Stimulated activated naive B cell treated with anti-CD40 and anti-IgM and Interleukin-4, amounts not matched to agents 10 μg/mL and 1 μg/mL and 100 μg/mL, for 72 hours (primary cell): ENCODE data around the gene MID1IP1.
A peak's percentile ranks its signal among the peaks of the same experiment; 100 is the strongest.

Source experiments
- ATAC-seq, 2 donors: fragments of 150-1000 bp; cut with Tn5 transposase; replicated peaks; 2 replicates each; pipeline ENCODE4 v1.10.0; 2021; ENCODE audit warnings: moderate library complexity in 1 of 2
- DNase-seq: peaks from one replicate; pipeline ENCODE4 v3.0.0; 2021
- H3K27ac Mint-ChIP-seq: one replicate; pipeline ENCODE4 v1.8.0; 2022; ENCODE audit warnings: mild to moderate bottlenecking, mixed read lengths
- H3K27me3 Mint-ChIP-seq, 2 donors: one replicate each; pipeline ENCODE4 v1.8.0; 2022; ENCODE audit warnings: mixed read lengths in 2 of 2
- H3K36me3 Mint-ChIP-seq, 2 donors: one replicate each; pipeline ENCODE4 v1.8.0; 2022; ENCODE audit warnings: mixed read lengths in 2 of 2, mild to moderate bottlenecking in 1 of 2
- H3K4me1 Mint-ChIP-seq, 2 donors: one replicate each; pipeline ENCODE4 v1.8.0; 2022; ENCODE audit warnings: mixed read lengths in 2 of 2, mild to moderate bottlenecking in 1 of 2
- H3K4me3 Mint-ChIP-seq, 2 donors: one replicate each; pipeline ENCODE4 v1.8.0; 2022; ENCODE audit warnings: mild to moderate bottlenecking in 2 of 2, mixed read lengths in 2 of 2, moderate library complexity in 1 of 2
- H3K9me3 Mint-ChIP-seq, 2 donors: one replicate each; pipeline ENCODE4 v1.8.0; 2022; ENCODE audit warnings: mixed read lengths in 2 of 2, mild to moderate bottlenecking in 1 of 2

Gene MID1IP1

GRCh38 chrX:38800981-38801845 is at the start of gene MID1IP1:
Gene MID1IP1 (plus strand): TSS chrX:38801459. CDS start chrX:38804947, 3,488 bp downstream.
- Mint-ChIP-seq H3K27ac (peak within 1 kb of the TSS; percentile 95), H3K36me3 (peaks cover 23 to 26% of the 10 kb centered on the region in 2 donors), H3K4me3 (peak within 1 kb of the TSS; percentile 92 to 96), H3K4me1 (peaks cover 0 to 19% of the 10 kb centered on the region in 2 donors), H3K27me3 (no peaks in the 10 kb centered on the region), H3K9me3 (no peaks in the 10 kb centered on the region)
- peak; percentile 70 for DNase-seq
- peak; percentile 63 for ATAC-seq

GRCh38 chrX:38754102-38754790 is 47.0 kb upstream of the MID1IP1 start:
- peaks cover 0 to 18% of the 10 kb centered on the region in 2 donors for H3K27me3 Mint-ChIP-seq
- no peak overlapping the region for H3K4me3 Mint-ChIP-seq
- no peaks in the 10 kb centered on the region for H3K36me3 Mint-ChIP-seq
- ATAC-seq (peak in 1 of 2 donors; percentile 59), DNase-seq (peak; percentile 4)
- H3K27ac Mint-ChIP-seq, result no peak overlapping the region
- peaks cover 0 to 5% of the 10 kb centered on the region in 2 donors for H3K4me1 Mint-ChIP-seq
- peaks cover 2 to 4% of the 10 kb centered on the region in 2 donors for H3K9me3 Mint-ChIP-seq

GRCh38 chrX:38754818-38755718 is 46.2 kb upstream of the MID1IP1 start:
- Mint-ChIP-seq H3K27ac (no peak overlapping the region), H3K4me1 (peaks cover 0 to 5% of the 10 kb centered on the region in 2 donors), H3K27me3 (peaks cover 0 to 18% of the 10 kb centered on the region in 2 donors), H3K36me3 (no peaks in the 10 kb centered on the region), H3K4me3 (no peak overlapping the region), H3K9me3 (peaks cover 2 to 4% of the 10 kb centered on the region in 2 donors)
- ATAC-seq (no peak), DNase-seq (no peak)

- Mint-ChIP-seq H3K27me3 (peaks cover 0 to 13% of the 10 kb centered on the region in 2 donors), H3K9me3 (peaks cover 2 to 7% of the 10 kb centered on the region in 2 donors), H3K4me3 (no peak overlapping the region), H3K36me3 (no peaks in the 10 kb centered on the region), H3K4me1 (peaks cover 0 to under 1% of the 10 kb centered on the region in 2 donors), H3K27ac (no peak overlapping the region)
- ATAC-seq, result no peak
- DNase-seq, result no peak
These were observed 40.4 kb upstream of the MID1IP1 start for GRCh38 chrX:38760883-38761282.

- H3K36me3 Mint-ChIP-seq, result no peaks in the 10 kb centered on the region
- H3K4me3 Mint-ChIP-seq, result no peak overlapping the region
- DNase-seq (no peak), ATAC-seq (peak in 1 of 2 donors; percentile 36)
- H3K9me3 Mint-ChIP-seq, result no peaks in the 10 kb centered on the region
- H3K27me3 Mint-ChIP-seq, result peaks cover 0 to 7% of the 10 kb centered on the region in 2 donors
- H3K27ac Mint-ChIP-seq, result no peak overlapping the region
- no peaks in the 10 kb centered on the region for H3K4me1 Mint-ChIP-seq
These were observed 33.2 kb upstream of the MID1IP1 start for GRCh38 chrX:38768079-38768478.

GRCh38 chrX:38770152-38770551 is 31.1 kb upstream of the MID1IP1 start:
- ATAC-seq (no peak), DNase-seq (no peak)
- H3K9me3 Mint-ChIP-seq, result no peaks in the 10 kb centered on the region
- no peak overlapping the region for H3K27ac Mint-ChIP-seq
- H3K4me1 Mint-ChIP-seq, result no peaks in the 10 kb centered on the region
- peaks cover 0 to 8% of the 10 kb centered on the region in 2 donors for H3K27me3 Mint-ChIP-seq
- H3K4me3 Mint-ChIP-seq, result no peak overlapping the region
- no peaks in the 10 kb centered on the region for H3K36me3 Mint-ChIP-seq

- H3K27me3 Mint-ChIP-seq, result peaks cover 0 to 7% of the 10 kb centered on the region in 2 donors
- no peaks in the 10 kb centered on the region for H3K4me1 Mint-ChIP-seq
- DNase-seq (no peak), ATAC-seq (no peak)
- H3K4me3 Mint-ChIP-seq, result no peak overlapping the region
- H3K9me3 Mint-ChIP-seq, result peaks cover 0 to 4% of the 10 kb centered on the region in 2 donors
- no peak overlapping the region for H3K27ac Mint-ChIP-seq
- H3K36me3 Mint-ChIP-seq, result no peaks in the 10 kb centered on the region
These were observed 27.0 kb upstream of the MID1IP1 start for GRCh38 chrX:38774249-38774648.

GRCh38 chrX:38796946-38797345 is 4.3 kb upstream of the MID1IP1 start:
- peaks cover 0 to 10% of the 10 kb centered on the region in 2 donors for H3K4me1 Mint-ChIP-seq
- no peak for ATAC-seq
- DNase-seq, result no peak
- peaks cover 4% of the 10 kb centered on the region in 2 donors for H3K36me3 Mint-ChIP-seq
- H3K9me3 Mint-ChIP-seq, result no peaks in the 10 kb centered on the region
- no peaks in the 10 kb centered on the region for H3K27me3 Mint-ChIP-seq
- no peak overlapping the region for H3K4me3 Mint-ChIP-seq
- no peak overlapping the region for H3K27ac Mint-ChIP-seq

GRCh38 chrX:38798956-38799355 is 2.3 kb upstream of the MID1IP1 start:
- no peak for ATAC-seq
- H3K27ac Mint-ChIP-seq, result no peak overlapping the region
- H3K4me1 Mint-ChIP-seq, result peaks cover 0 to 19% of the 10 kb centered on the region in 2 donors
- H3K27me3 Mint-ChIP-seq, result no peaks in the 10 kb centered on the region
- no peak overlapping the region for H3K4me3 Mint-ChIP-seq
- DNase-seq, result no peak
- H3K36me3 Mint-ChIP-seq, result peaks cover 5 to 10% of the 10 kb centered on the region in 2 donors
- no peaks in the 10 kb centered on the region for H3K9me3 Mint-ChIP-seq

- H3K36me3 Mint-ChIP-seq, result peaks cover 14 to 18% of the 10 kb centered on the region in 2 donors
- H3K27me3 Mint-ChIP-seq, result no peaks in the 10 kb centered on the region
- no peak overlapping the region for H3K27ac Mint-ChIP-seq
- ATAC-seq (no peak), DNase-seq (no peak)
- peaks cover 0 to 19% of the 10 kb centered on the region in 2 donors for H3K4me1 Mint-ChIP-seq
- no peak overlapping the region for H3K4me3 Mint-ChIP-seq
- no peaks in the 10 kb centered on the region for H3K9me3 Mint-ChIP-seq
These were observed 1.2 kb upstream of the MID1IP1 start for GRCh38 chrX:38799995-38800580.

- Mint-ChIP-seq H3K27ac (peak overlapping the region; percentile 96), H3K36me3 (peaks cover 23 to 26% of the 10 kb centered on the region in 2 donors), H3K4me1 (peaks cover 0 to 25% of the 10 kb centered on the region in 2 donors), H3K27me3 (no peaks in the 10 kb centered on the region), H3K9me3 (no peaks in the 10 kb centered on the region), H3K4me3 (peak overlapping the region; percentile 86 to 96)
- no peak for ATAC-seq
- no peak for DNase-seq
These were observed 2.0 kb downstream of the MID1IP1 start for GRCh38 chrX:38803243-38803587.

GRCh38 chrX:38803588-38804431 is 2.6 kb downstream of the MID1IP1 start:
- peak; percentile 72 for DNase-seq
- Mint-ChIP-seq H3K9me3 (no peaks in the 10 kb centered on the region), H3K4me3 (peak overlapping the region; percentile 86 to 96), H3K27me3 (no peaks in the 10 kb centered on the region), H3K36me3 (peaks cover 23 to 28% of the 10 kb centered on the region in 2 donors), H3K27ac (peak overlapping the region; percentile 96), H3K4me1 (peaks cover 0 to 28% of the 10 kb centered on the region in 2 donors)
- ATAC-seq, result peak; percentile 71 to 76

GRCh38 chrX:38804432-38804681 is 3.1 kb downstream of the MID1IP1 start:
- peak; percentile 8 to 10 for ATAC-seq
- Mint-ChIP-seq H3K4me1 (peaks cover 0 to 32% of the 10 kb centered on the region in 2 donors), H3K9me3 (no peaks in the 10 kb centered on the region), H3K4me3 (peak overlapping the region; percentile 86 to 96), H3K27ac (peak overlapping the region; percentile 96), H3K36me3 (peaks cover 23 to 28% of the 10 kb centered on the region in 2 donors), H3K27me3 (no peaks in the 10 kb centered on the region)
- no peak for DNase-seq
